GM11168 (cell line): Measurements from ENCODE around the gene MRPS14.

Experiments
- in situ Hi-C: fragments of 300-500 bp; cut with MboI; formaldehyde crosslinking; loops from one replicate; pipeline ENCODE4 v1.12.0; 2022; ENCODE audit warnings: low sequenced_read_pairs; ENCODE audit not compliant: unreplicated experiment

The MRPS14 gene

GRCh38 chr1:175023043-175023921 is at the start of gene MRPS14:
MRPS14 (minus strand) TSS chr1:175023425; CDS start chr1:175023408, 17 bp downstream.
- in situ Hi-C loops, result loop anchor here (5.0 kb wide), 1 partner anchor 119 kb away; no protein-coding TSS in a partner anchor

GRCh38 chr1:175072099-175072951 is 49.1 kb upstream of the MRPS14 start:
- in situ Hi-C loops, result no loop called here

- in situ Hi-C loops, result no loop called here
These were observed 48.2 kb upstream of the MRPS14 start for GRCh38 chr1:175071276-175071943.

- in situ Hi-C loops, result no loop called here
These were observed 47.6 kb upstream of the MRPS14 start for GRCh38 chr1:175070818-175071217.

- in situ Hi-C loops, result no loop called here
These were observed 44.3 kb upstream of the MRPS14 start, which contains the start of gene TNN for GRCh38 chr1:175067362-175068106. TNN (plus strand) TSS chr1:175067833; CDS start chr1:175077419, 9,586 bp downstream.

GRCh38 chr1:175062858-175063257 is 39.6 kb upstream of the MRPS14 start:
- in situ Hi-C loops, result no loop called here

- in situ Hi-C loops, result no loop called here
These were observed 39.1 kb upstream of the MRPS14 start for GRCh38 chr1:175062339-175062738.

GRCh38 chr1:175054736-175055135 is 31.5 kb upstream of the MRPS14 start:
- in situ Hi-C loops, result no loop called here

- in situ Hi-C loops, result no loop called here
These were observed 27.8 kb upstream of the MRPS14 start for GRCh38 chr1:175050992-175051391.

- in situ Hi-C loops, result loop anchor here (10.0 to 25.0 kb wide), 2 partner anchors 69 to 267 kb away; no protein-coding TSS in a partner anchor
These were observed 22.3 kb upstream of the MRPS14 start for GRCh38 chr1:175045519-175045918.

GRCh38 chr1:175045097-175045496 is 21.9 kb upstream of the MRPS14 start:
- in situ Hi-C loops, result loop anchor here (10.0 to 25.0 kb wide), 2 partner anchors 70 to 267 kb away; no protein-coding TSS in a partner anchor

- in situ Hi-C loops, result loop anchor here (10.0 to 25.0 kb wide), 2 partner anchors 70 to 268 kb away; no protein-coding TSS in a partner anchor
These were observed 21.4 kb upstream of the MRPS14 start for GRCh38 chr1:175044591-175044990.

- in situ Hi-C loops, result loop anchor here (10.0 to 25.0 kb wide), 2 partner anchors 71 to 268 kb away; no protein-coding TSS in a partner anchor
These were observed 20.6 kb upstream of the MRPS14 start for GRCh38 chr1:175043824-175044223.

GRCh38 chr1:175042650-175043049 is 19.4 kb upstream of the MRPS14 start:
- in situ Hi-C loops, result loop anchor here (10.0 to 25.0 kb wide), 2 partner anchors 72 to 270 kb away; no protein-coding TSS in a partner anchor

GRCh38 chr1:175040324-175040879 is 17.2 kb upstream of the MRPS14 start:
- in situ Hi-C loops, result loop anchor here (10.0 to 25.0 kb wide), 2 partner anchors 74 to 272 kb away; no protein-coding TSS in a partner anchor

- in situ Hi-C loops, result loop anchor here (25.0 kb wide), 1 partner anchor 275 kb away; no protein-coding TSS in a partner anchor
These were observed 14.2 kb upstream of the MRPS14 start for GRCh38 chr1:175037416-175037815.

- in situ Hi-C loops, result loop anchor here (25.0 kb wide), 1 partner anchor 276 kb away; no protein-coding TSS in a partner anchor
These were observed 13.3 kb upstream of the MRPS14 start for GRCh38 chr1:175036476-175036875.

- in situ Hi-C loops, result loop anchor here (25.0 kb wide), 1 partner anchor 276 kb away; no protein-coding TSS in a partner anchor
These were observed 12.6 kb upstream of the MRPS14 start for GRCh38 chr1:175035865-175036264.
